ENCODE measurements around the gene RNF112.

GRCh38 chr17:19386051-19386929 is 24.7 kb upstream of the RNF112 start:
- no peak for TF ChIP-seq CTCF (conservative IDR thresholded peaks at IDR 0.05; ENCODE audit: low read depth, low read length)
- TF ChIP-seq EZH2 (IDR thresholded peaks at IDR 0.05; ENCODE audit: borderline replicate concordance, low read depth, low read length, poor library complexity, severe bottlenecking) = no peak

Data from A673 (cell line).